ENCODE data around the gene OSBPL7. TPM values are rescaled to one million over a fixed set of nuclear protein-coding genes. Genes with fewer than 3 reads are reported as not detected.

OSBPL7 gene
- total and polyA plus RNA-seq, 2 of the 13 experiments (the other 11 are each of a cell fraction or from before 2014, with no cell fraction given) = 4.7 to 6.6 TPM

- no peak overlapping the region for H3K27ac ChIP-seq (ENCODE audit: extremely low read length, insufficient read depth, low read length)
- peaks cover 4% of the 10 kb centered on the region; the same call in 1 of the 2 replicates for H4K20me1 ChIP-seq (ENCODE audit: insufficient read depth, low read length)
- H3K4me1 ChIP-seq (ENCODE audit: insufficient read depth, low read length) = no peaks in the 10 kb centered on the region
- no peaks in the 10 kb centered on the region for H3K36me3 ChIP-seq (replicated peaks in 1 of 2; ENCODE audit: control insufficient read depth in 1 of 2, insufficient read depth in 2 of 2, low read length in 2 of 2)
- POLR2A ChIA-PET = no interaction called here
- 17% methylated on average over 14 of the region's 14 CpGs for WGBS (ENCODE audit: low lambda C conversion rate)
- DNase-seq (ENCODE audit: low spot score) (peak; percentile 47), FAIRE-seq (peak; percentile 97), ATAC-seq (peak; percentile 86)
- H3K4me2 ChIP-seq (ENCODE audit: low read depth, low read length) = no peak overlapping the region
- H2AFZ ChIP-seq (ENCODE audit: low read length) = no peak overlapping the region
- TF ChIP-seq SMC3 (IDR thresholded peaks at IDR 0.05; ENCODE audit: low read length) = peak; percentile 90
- TF ChIP-seq TBP (CRISPR knock-in tag; IDR thresholded peaks at IDR 0.05) = no peak
- peak; percentile 76 for TF ChIP-seq CTCF (CRISPR knock-in tag; IDR thresholded peaks at IDR 0.05)
- no peak for TF ChIP-seq NR2F1 (CRISPR knock-in tag; IDR thresholded peaks at IDR 0.05)
- TF ChIP-seq, protein P1, sequence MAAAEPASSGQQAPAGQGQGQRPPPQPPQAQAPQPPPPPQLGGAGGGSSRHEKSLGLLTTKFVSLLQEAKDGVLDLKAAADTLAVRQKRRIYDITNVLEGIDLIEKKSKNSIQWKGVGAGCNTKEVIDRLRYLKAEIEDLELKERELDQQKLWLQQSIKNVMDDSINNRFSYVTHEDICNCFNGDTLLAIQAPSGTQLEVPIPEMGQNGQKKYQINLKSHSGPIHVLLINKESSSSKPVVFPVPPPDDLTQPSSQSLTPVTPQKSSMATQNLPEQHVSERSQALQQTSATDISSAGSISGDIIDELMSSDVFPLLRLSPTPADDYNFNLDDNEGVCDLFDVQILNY (CRISPR knock-in tag; conservative IDR thresholded peaks at IDR 0.05) = no peak
- TF ChIP-seq ZNF335 (CRISPR knock-in tag; IDR thresholded peaks at IDR 0.05) = no peak
- TF ChIP-seq TEAD3 (CRISPR knock-in tag; optimal IDR thresholded peaks at IDR 0.05; ENCODE audit: borderline replicate concordance) = peak; percentile 16
- peak; percentile 51; the same call in 1 of the 2 replicates for TF ChIP-seq RAD21 (CRISPR knock-in tag; IDR thresholded peaks at IDR 0.05)
- TF ChIP-seq SNAPC2 (CRISPR knock-in tag; IDR thresholded peaks at IDR 0.05) = no peak
- TF ChIP-seq STAG1 (CRISPR knock-in tag; IDR thresholded peaks at IDR 0.05) = peak; percentile 60
- H3K4me3 ChIP-seq (replicated peaks in 1 of 3; ENCODE audit: insufficient read depth in 1 of 3, low read depth in 2 of 3, low read length in 3 of 3) = no peak overlapping the region
- H3K79me2 ChIP-seq (ENCODE audit: insufficient read depth, low read length) = no peaks in the 10 kb centered on the region
- CTCF ChIA-PET (ENCODE audit: low intra/inter-chr PET ratio, low total read pairs) = interaction anchor here (0.7 to 1.7 kb wide), 5 partner anchors 13 to 242 kb away, joined by 3 to 15 read pairs (median 7); partner anchors contain the start of gene OSBPL7
- intact Hi-C loops (cut with micrococcal nuclease; ENCODE audit: unreplicated experiment) (loop anchor here (1.0 kb wide), 3 partner anchors 26 to 242 kb away; no protein-coding TSS in a partner anchor), in situ Hi-C loops (cut with HindIII; ENCODE audit: extremely low pct_ligation_motif_present, low pct_unique_long_range_greater_than_20kb) (no loop called here)
- no peak overlapping the region for H3K9ac ChIP-seq (ENCODE audit: insufficient read depth, low read depth, low read length)
- H3K27me3 ChIP-seq (ENCODE audit: control insufficient read depth in 1 of 2, insufficient read depth in 2 of 2, low read length in 2 of 2) = peaks cover 4 to 47% of the 10 kb centered on the region in 2 experiments; a peak in 3 of 5 replicates
- no TSS peak for BruUV-seq (replicated peaks)
- H3K9me3 ChIP-seq (ENCODE audit: low read length) = no peaks in the 10 kb centered on the region
Measured at GRCh38 chr17:47776330-47777197, 45.0 kb downstream of the OSBPL7 start.

Measured in HepG2 (cell line).